K562 (cell line): ENCODE results near the gene MTHFSD. TPM values are rescaled to one million over a fixed set of nuclear protein-coding genes. Genes with fewer than 3 reads are reported as not detected.
A peak's percentile ranks its signal among the peaks of the same experiment; 100 is the strongest.

Source experiments
- ATF7 ChIP-seq: fragments of 450-650 bp; IDR thresholded peaks from 2 replicates; pipeline ENCODE4 v1.7.1; 2014; ENCODE audit warnings: mild to moderate bottlenecking, moderate library complexity
- CBX2 ChIP-seq: fragments of 200-600 bp; sonication (generic); IDR thresholded peaks from one replicate; pipeline ENCODE4 v1.6.1; 2012; ENCODE audit warnings: mild to moderate bottlenecking, low read length, inconsistent platforms; ENCODE audit not compliant: insufficient read depth, poor library complexity, severe bottlenecking
- CCNT2 ChIP-seq: IDR thresholded peaks from 2 replicates; pipeline ENCODE4 v1.6.1; 2011; ENCODE audit warnings: borderline replicate concordance, low read depth, mild to moderate bottlenecking, moderate library complexity, mixed read lengths, low read length; ENCODE audit not compliant: insufficient read length; ENCODE audit errors: extremely low read depth
- MED1 ChIP-seq: sonication (generic); formaldehyde crosslinking; IDR thresholded peaks from 2 replicates; pipeline ENCODE4 v1.8.1; 2023; ENCODE audit warnings: missing genetic modification reagents, borderline replicate concordance
- NRF1 ChIP-seq, 2 experiments: fragments of 450-650 bp; IDR thresholded peaks in 1 of 2; conservative IDR thresholded peaks in 1 of 2; 2 replicates each; pipeline ENCODE4 v1.6.1; 2014; ENCODE audit warnings: mild to moderate bottlenecking in 2 of 2
- POLR2G ChIP-seq: fragments of 200-400 bp; formaldehyde crosslinking; IDR thresholded peaks from 2 replicates; pipeline ENCODE4 v1.6.1; 2017; ENCODE audit warnings: low read depth, mild to moderate bottlenecking, antibody characterized with exemption, low read length, moderate library complexity
- RBM25 ChIP-seq: fragments of 200-400 bp; formaldehyde crosslinking; IDR thresholded peaks from 2 replicates; pipeline ENCODE4 v1.6.1; 2018; ENCODE audit warnings: low read length, low read depth, moderate library complexity; ENCODE audit not compliant: severe bottlenecking
- RNF219 ChIP-seq: fragments of 250-450 bp; sonication (Bioruptor Pico); IDR thresholded peaks from 2 replicates; pipeline ENCODE4 v1.5.0; 2022; ENCODE audit warnings: mild to moderate bottlenecking
- SAFB ChIP-seq: fragments of 200-400 bp; formaldehyde crosslinking; IDR thresholded peaks from 2 replicates; pipeline ENCODE4 v1.6.1; 2017; ENCODE audit warnings: low read depth, low read length, borderline replicate concordance
- SMAD4 ChIP-seq: fragments of 250-450 bp; sonication (Bioruptor Pico); conservative IDR thresholded peaks from 2 replicates; pipeline ENCODE4 v1.8.0; 2021; ENCODE audit warnings: inconsistent platforms, mild to moderate bottlenecking, moderate library complexity
- SRF ChIP-seq, 2 experiments: fragments of 250-450, 450-650 bp in 1 of 2; sonication (Bioruptor Pico) in 1 of 2; sonication (generic) in 1 of 2; formaldehyde crosslinking; IDR thresholded peaks; 2 replicates each; pipeline versions ENCODE4 v1.5.0 to v1.5.1; 2020 to 2022; ENCODE audit warnings: mild to moderate bottlenecking in 1 of 2, missing genetic modification reagents in 1 of 2
- TFAP4 ChIP-seq: sonication (generic); formaldehyde crosslinking; IDR thresholded peaks from 2 replicates; pipeline ENCODE4 v1.8.0; 2022; ENCODE audit warnings: missing genetic modification reagents, mild to moderate bottlenecking, moderate library complexity, borderline replicate concordance
- ZBTB12 ChIP-seq: fragments of 250-450 bp; sonication (Bioruptor Pico); IDR thresholded peaks from 2 replicates; pipeline ENCODE4 v1.4.0; 2020
- ZFX ChIP-seq: sonication (generic); formaldehyde crosslinking; IDR thresholded peaks from 2 replicates; pipeline ENCODE4 v1.8.0; 2022; ENCODE audit warnings: mild to moderate bottlenecking, missing genetic modification reagents, moderate library complexity
- ZNF316 ChIP-seq: fragments of 450-650 bp; IDR thresholded peaks from 2 replicates; pipeline ENCODE4 v1.6.1; 2016
- polyA plus RNA-seq, 8 experiments: library from polyadenylated mRNA; depleted of rRNA in 4 of 8; stranded (reverse) in 5 of 8; unstranded in 3 of 8; fragments of >200 nt; fragmentation: Nextera tagmentation in 2 of 8; fragmentation: Illumina TruSeq in 1 of 8; extraction: Ambion mirVana in 2 of 8; extraction: Trizol in 1 of 8; gene quantifications; 2 replicates each; pipeline versions ENCODE4 v1.2.1 to v1.2.3, GENCODE V29; 2011 to 2014; ENCODE audit warnings: inconsistent platforms in 1 of 8, missing spikeins in 1 of 8
- total RNA-seq, 7 experiments: library from RNA; depleted of rRNA in 6 of 7; stranded (reverse); fragments of >200 nt in 6 of 7; fragmentation: Illumina TruSeq in 2 of 7; extraction: Trizol in 2 of 7; gene quantifications; 2 replicates each; pipeline versions ENCODE4 v1.2.1 to v1.2.3, GENCODE V29; 2011 to 2021; ENCODE audit warnings: low replicate concordance in 1 of 7
- TF ChIP-seq, protein P1 (sequence below): fragments of 250-450 bp; sonication (Bioruptor Pico); IDR thresholded peaks from 2 replicates; pipeline ENCODE4 v1.4.0; 2020

MTHFSD gene
- total and polyA plus RNA-seq, 9 of the 15 experiments (the other 6 are each of a cell fraction or from before 2014, with no cell fraction given), result 3.2 to 20.2 (median 12.0) TPM

DNA sequence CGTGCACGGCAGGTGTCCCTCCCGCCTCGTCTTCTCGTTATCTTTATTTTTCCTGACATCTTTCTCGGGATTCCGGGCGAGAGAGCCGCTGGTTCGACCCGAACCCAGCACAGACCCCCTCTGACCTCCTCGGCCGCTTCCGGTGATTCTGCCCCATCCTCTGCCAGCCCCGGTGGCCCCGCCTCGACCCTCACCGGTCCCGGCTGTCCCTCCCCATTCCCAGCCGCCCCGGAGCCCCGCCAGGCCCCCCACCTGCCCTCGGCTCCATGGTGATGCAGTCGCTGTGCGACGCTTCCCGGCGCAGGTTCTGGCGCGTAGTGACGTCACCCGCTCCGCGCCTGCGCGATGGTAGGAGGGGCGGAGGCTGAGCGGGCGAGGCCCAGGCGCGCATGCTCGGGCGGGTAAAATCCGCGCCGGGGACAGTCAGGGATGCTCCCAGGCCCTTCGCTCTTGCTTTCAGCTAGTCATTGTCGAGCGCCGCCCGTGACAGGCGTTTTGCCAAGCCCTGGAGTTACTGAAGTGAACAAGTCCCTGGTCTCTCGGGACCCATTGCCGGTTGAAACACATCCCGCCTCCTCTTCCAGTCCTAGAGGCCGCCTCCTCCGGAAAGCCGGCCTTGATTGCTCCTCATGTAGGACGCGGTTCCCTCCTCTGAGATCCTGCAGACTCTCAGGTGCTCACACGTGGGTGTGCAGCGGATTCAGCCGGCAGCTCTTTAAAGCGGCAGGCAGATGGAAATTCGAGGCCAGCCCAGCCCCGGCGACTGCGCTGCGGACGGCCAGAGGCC, at the start of gene MTHFSD (continued):
- TF ChIP-seq SRF (CRISPR knock-in tag; IDR thresholded peaks at IDR 0.05), result peak in 1 of 2 experiments; percentile 49; a peak in 1 of 4 replicates
- TF ChIP-seq POLR2G, result peak; percentile 85
- TF ChIP-seq ZNF316, result no peak
- no peak for TF ChIP-seq SAFB
- TF ChIP-seq TFAP4 (CRISPR knock-in tag), result peak; percentile 54; the same call in 1 of the 2 replicates
- TF ChIP-seq NRF1 (conservative IDR thresholded peaks at IDR 0.05 in 1 of 2, IDR thresholded peaks at IDR 0.05 in 1 of 2), result peak; percentile 98
- TF ChIP-seq ZBTB12 (CRISPR knock-in tag), result peak; percentile 97
- TF ChIP-seq SMAD4, result no peak; the same call in 1 of the 2 replicates
- TF ChIP-seq RNF219 (CRISPR knock-in tag), result no peak
- peak; percentile 98 for TF ChIP-seq ATF7
- TF ChIP-seq MED1, result no peak
- TF ChIP-seq CBX2, result no peak
- TF ChIP-seq CCNT2, result peak; percentile 63
- TF ChIP-seq RBM25, result peak; percentile 64
- peak; percentile 71 for TF ChIP-seq ZFX (CRISPR knock-in tag)
- TF ChIP-seq, protein P1, sequence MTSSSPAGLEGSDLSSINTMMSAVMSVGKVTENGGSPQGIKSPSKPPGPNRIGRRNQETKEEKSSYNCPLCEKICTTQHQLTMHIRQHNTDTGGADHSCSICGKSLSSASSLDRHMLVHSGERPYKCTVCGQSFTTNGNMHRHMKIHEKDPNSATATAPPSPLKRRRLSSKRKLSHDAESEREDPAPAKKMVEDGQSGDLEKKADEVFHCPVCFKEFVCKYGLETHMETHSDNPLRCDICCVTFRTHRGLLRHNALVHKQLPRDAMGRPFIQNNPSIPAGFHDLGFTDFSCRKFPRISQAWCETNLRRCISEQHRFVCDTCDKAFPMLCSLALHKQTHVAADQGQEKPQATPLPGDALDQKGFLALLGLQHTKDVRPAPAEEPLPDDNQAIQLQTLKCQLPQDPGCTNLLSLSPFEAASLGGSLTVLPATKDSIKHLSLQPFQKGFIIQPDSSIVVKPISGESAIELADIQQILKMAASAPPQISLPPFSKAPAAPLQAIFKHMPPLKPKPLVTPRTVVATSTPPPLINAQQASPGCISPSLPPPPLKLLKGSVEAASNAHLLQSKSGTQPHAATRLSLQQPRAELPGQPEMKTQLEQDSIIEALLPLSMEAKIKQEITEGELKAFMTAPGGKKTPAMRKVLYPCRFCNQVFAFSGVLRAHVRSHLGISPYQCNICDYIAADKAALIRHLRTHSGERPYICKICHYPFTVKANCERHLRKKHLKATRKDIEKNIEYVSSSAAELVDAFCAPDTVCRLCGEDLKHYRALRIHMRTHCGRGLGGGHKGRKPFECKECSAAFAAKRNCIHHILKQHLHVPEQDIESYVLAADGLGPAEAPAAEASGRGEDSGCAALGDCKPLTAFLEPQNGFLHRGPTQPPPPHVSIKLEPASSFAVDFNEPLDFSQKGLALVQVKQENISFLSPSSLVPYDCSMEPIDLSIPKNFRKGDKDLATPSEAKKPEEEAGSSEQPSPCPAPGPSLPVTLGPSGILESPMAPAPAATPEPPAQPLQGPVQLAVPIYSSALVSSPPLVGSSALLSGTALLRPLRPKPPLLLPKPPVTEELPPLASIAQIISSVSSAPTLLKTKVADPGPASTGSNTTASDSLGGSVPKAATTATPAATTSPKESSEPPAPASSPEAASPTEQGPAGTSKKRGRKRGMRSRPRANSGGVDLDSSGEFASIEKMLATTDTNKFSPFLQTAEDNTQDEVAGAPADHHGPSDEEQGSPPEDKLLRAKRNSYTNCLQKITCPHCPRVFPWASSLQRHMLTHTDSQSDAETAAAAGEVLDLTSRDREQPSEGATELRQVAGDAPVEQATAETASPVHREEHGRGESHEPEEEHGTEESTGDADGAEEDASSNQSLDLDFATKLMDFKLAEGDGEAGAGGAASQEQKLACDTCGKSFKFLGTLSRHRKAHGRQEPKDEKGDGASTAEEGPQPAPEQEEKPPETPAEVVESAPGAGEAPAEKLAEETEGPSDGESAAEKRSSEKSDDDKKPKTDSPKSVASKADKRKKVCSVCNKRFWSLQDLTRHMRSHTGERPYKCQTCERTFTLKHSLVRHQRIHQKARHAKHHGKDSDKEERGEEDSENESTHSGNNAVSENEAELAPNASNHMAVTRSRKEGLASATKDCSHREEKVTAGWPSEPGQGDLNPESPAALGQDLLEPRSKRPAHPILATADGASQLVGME, result no peak
